ENCODE results near the gene HCK.
"Not testable (repeated sequence)": the region's sequence is repeated elsewhere in the genome, so short reads cannot be mapped to it uniquely, and the experiment has no call there.

HCK gene

GRCh38 chr20:32029561-32029960, 22.5 kb upstream of the HCK start:
- no peak for DNase-seq

DNA sequence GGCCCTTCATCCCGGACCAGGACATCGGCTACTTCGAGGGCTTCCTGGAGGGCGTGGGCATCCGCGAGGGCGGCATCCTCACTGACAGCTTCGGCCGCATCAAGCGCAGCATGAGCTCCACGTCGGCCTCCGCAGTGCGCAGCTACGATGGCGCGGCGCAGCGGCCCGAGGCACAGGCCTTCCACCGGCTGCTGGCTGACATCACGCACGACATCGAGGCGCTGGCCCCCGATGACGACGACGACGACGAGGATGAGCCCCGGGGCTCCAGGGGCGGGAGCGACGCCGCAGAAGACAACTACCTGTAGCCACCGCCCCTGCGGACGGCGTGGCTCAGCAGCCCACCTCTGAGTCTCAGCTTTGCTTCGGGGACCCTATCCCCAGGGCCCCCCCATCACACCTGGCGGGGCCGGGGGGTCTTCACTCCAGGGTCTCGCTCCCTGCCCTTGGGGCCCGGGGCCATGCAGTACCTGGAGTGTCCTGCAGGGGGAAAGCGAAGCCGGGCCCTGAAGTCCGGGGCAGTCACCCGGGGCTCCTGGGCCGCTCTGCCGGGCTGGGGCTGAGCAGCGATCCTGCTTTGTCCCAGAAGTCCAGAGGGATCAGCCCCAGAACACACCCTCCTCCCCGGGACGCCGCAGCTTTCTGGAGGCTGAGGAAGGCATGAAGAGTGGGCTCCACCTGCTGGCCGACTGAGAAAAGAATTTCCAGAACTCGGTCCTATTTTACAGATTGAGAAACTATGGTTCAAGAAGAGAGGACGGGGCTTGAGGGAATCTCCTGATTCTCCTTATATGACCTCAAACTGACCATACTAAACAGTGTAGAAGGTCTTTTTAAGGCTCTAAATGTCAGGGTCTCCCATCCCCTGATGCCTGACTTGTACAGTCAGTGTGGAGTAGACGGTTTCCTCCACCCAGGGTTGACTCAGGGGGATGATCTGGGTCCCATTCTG, 20.8 kb upstream of the HCK start:
- DNase-seq, result peak; percentile 43

DNA sequence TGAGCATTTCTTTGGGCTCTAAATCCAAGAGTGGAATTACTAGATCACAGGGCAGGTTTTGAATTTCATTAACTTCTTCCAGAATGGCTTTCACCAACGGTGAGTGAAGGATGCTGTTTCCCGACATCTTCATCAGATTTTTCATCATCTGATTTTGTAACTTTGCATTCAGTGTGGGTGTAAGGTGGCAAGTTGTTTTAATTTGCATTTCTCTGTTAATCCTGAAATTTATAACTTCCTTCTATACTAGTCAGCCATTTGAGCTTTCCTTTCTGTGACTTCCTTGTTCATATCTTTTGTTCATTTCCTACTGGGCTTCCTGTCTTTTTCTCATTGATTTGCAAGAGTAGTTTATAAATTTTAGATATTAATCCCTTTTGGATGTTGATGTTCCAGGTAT, 18.7 kb upstream of the HCK start:
- no peak for DNase-seq

DNA sequence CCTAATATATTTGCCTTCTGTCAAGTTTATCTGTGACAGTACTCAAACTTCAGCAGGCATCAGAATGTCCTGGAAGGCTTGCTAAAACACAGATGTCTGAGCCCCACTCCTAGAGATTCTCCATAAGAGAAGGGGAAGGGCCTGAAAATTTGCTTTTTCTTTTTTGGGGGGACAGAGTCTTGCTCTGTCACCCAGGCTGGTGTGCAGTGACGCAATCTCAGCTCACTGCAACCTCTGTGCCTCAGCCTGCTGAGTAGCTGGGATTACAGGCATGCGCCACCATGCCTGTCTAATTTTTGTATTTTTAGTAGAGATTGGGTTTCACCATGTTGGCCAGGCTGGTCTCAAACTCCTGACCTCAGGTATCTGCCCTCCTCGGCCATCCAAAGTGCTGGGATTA, 18.3 kb upstream of the HCK start:
- DNase-seq, result not testable (repeated sequence)

DNA sequence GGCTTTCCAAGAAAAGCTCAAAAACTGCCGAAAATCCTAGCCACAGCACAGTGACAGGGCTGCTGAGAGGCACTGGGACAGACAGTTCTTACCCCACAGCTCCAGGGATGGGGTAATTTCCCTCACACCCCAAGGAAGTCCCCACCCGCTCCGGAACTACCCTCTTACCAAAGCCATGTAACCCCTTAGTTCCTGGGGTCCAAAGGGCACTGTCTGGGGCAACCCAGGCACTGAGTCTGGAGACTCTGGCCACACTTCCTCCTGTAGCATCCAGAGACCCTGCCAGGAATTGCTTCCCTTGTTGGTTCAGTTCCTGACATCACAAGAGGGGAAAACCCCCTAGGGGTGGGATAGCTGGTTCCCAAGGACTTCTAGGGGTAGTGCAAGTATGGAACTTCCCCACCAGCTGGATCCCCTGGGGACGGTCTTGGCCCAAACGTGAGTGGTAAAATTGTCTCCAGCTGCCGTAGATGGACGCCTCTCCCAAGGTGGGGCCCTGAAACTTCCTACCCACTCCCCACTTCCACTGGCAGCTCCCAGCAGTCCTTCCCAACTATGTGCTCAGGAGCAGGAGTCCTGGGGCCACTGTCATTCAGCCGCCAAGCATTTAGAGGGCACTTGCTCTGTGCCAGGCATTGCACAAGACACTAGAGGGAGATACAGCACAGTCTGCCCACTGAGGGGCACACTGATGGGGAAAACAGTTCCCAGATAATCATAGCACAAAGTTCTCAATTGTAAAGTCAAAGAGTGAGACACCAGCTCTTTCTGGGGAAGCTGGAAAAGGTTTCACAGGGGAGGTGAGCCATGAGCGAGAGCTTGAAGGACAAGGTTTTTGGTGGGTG, 17.2 kb upstream of the HCK start:
- DNase-seq, result no peak

GRCh38 chr20:32035426-32035779, 16.6 kb upstream of the HCK start:
- DNase-seq, result no peak

- DNase-seq, result no peak
These were observed 15.8 kb upstream of the HCK start for GRCh38 chr20:32036252-32036651.

DNA sequence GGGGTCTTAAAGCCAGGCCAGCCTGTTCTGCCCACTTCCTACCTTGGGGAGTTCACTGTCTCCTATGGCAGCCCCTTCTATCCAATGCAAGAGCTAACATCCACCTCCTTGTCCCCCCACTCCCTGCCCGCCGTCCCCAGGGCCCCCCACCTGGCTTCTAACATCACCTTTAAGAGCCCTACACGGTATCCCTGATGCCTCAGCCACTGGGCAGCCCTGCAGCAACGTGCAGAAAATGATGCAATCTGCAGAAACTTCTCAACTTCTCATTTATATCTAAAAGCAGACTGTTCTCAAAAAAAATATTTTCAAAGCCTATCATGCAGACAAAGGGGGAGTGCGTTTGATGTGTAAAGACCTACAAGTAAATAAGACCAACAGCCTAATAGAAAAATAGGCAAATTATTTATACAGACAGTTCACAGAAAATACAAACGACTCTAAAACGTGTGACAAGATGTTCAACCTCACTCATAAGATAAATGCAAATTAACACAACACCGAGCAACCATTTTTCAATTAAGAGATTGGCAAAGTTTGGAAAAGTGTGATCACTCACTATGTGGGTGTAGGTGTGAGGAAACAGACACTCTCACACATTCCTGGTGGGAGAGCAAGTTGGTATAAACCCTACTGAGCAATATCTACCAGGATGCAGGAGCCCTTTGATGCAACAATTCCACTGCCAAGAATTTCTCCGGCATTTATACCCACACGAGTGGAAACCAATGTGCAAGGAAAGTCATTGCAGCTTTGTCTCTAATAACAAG, 15.1 kb upstream of the HCK start:
- no peak for DNase-seq

GRCh38 chr20:32037929-32038328, 14.1 kb upstream of the HCK start:
- no peak for DNase-seq

DNA sequence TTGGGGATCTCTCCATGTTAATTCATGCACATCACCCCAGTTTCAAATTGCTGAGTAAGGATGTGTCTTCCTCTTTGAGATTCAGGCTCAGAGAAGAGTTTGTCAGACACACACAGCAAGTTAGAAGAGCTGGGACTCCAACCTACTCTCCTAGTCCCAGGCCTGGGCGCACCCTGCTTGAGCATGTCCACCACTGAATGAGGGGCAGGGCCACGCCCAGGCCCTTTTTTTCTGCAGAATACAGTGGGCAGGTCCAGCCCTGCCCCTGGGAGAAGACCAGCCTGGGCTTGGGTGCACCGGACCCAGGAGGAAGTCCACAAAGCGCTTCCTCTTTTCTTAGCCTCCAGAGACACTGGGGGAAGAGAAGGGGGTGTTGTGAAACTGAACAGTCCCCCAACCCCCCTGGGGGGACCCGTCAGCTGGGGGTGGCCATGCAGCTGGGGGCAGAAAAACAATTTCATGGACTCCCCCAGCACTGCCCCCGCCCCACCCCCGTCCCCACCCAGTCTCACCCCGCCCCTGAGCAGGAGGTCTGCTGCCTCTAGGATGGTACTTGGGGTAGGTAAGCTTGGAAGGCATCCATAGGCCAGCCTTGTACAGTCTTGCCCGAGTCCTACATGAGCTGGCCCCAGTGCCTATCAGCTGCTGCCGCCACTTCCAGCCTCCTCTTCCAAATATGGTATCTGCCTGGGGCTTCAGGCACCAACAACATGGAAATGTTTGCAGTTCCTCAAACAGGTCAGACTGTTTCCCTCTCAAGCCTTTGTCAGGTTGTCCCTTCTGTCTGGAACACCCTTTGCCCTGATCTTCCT, 11.7 kb upstream of the HCK start:
- no peak for DNase-seq

- no peak for DNase-seq
These were observed 6.0 kb upstream of the HCK start for GRCh38 chr20:32045999-32046398.

GRCh38 chr20:32050324-32050841, 1.7 kb upstream of the HCK start:
- DNase-seq, result no peak

GRCh38 chr20:32050851-32051556, 1.0 kb upstream of the HCK start:
- no peak for DNase-seq

DNA sequence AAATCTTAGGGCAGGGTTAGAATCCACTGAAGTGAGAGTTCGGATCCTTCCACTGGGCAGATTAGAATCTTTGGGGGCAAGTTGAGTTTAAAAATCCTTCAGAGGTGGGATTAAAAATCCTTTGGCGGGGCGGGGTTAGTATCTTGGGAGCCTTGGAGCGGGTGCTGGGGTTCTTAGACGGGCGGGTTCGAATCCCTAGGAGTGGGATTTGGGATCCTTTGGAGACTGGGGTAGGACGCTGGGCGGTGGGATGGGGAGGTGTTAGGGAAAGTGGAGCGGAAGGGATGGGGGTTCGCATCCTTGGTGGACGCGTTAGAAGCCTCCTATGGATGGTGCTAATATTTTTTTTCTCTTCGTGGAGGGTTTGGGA, 337 bp upstream of the HCK start:
- no peak for DNase-seq

GRCh38 chr20:32052778-32053362, 828 bp downstream of the HCK start:
- DNase-seq, result no peak

DNA sequence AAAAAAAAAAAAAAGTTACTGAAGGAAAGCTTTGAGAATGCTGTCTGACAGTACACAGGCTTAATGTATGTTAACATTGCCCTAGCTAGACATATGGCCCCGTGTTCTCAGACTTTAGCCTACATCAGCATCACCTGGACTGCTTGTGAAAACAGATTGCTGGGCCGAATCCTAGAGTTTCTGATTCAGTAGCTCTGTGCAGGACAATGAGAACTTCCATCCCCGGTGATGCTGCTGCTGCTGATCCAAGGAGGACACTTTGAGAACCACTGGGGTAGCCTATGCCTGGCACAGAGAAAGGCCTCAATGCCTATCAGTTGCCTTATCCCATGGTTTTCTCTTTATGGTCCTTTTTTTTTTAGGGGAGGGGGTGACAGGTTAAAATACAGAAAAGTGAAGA, 1.6 kb downstream of the HCK start:
- DNase-seq, result no peak

DNA sequence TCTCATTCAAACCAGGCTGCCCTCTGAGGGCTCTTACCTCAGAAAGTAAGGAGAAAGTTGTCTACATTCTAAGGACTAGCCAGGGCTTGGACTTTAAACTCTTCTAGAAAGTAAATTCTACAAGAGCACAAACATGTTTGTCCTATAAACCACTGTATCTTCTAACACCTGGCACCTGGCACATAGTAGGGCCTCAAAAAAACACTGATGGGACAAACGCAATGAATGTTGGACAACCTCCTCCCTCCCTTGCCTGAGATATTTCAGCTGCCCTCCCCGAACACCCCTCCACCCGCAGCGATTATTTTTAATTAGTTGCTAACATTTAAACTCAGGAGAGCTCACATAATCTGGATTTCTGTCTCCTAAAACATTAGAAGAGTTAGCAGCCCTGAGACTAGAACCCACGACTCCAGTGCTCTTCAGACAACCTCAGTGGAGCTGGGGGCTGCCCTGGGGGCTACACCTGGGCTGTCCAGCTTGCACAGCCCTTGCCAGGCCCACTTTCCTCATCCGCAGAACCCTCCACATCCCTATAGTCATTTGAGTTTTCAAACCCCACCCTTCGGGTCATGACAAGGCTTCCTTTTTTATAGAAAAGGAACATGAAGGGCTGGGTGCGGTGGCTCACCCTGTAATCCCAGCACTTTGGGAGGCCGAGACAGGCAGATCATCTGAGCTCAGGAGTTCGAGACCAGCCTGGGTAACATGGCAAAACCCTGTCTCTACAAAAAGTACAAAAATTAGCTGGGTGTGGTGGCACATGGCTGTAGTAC, 4.9 kb downstream of the HCK start:
- DNase-seq, result no peak

GRCh38 chr20:32057656-32058184, 5.7 kb downstream of the HCK start:
- no peak for DNase-seq

- no peak for DNase-seq
These were observed 7.1 kb downstream of the HCK start for GRCh38 chr20:32059189-32059588.

DNA sequence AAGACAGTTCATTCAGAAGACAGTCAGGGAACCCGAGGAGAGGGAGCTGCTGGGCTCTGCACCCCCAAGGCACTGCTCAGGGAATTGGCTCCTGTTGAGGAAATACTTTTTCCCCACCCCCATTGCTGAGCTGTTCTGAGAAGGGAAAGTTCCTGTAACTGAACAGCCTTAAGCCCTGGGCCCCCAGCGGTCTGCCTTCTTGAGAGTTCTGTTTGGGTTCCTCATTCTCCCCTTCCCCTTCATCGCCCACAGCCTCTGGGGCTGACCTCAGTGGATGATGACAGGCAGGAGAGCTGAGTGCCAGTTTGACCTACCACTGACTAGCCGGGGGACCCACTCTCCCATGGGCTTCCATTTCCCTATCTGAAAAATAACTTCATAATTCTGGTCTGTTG, 10.7 kb downstream of the HCK start:
- no peak for DNase-seq

Measured in SHP77 treated with DMSO at 0.1 percent for 48 hours (cell line).